GM12878 (cell line): ENCODE measurements around the gene ADGRG1. TPM values are rescaled to one million over a fixed set of nuclear protein-coding genes. Genes with fewer than 3 reads are reported as not detected.

ENCODE experiments used
- BACH1 ChIP-seq: fragments of 450-650 bp; IDR thresholded peaks from 2 replicates; pipeline ENCODE4 v1.6.1; 2017; ENCODE audit warnings: mild to moderate bottlenecking, borderline replicate concordance
- CHD1 ChIP-seq: IDR thresholded peaks from 2 replicates; pipeline ENCODE4 v1.6.1; 2012; ENCODE audit warnings: low read depth, low read length, improper control_type of control experiment
- CTCF ChIP-seq, 3 experiments: IDR thresholded peaks in 2 of 3; conservative IDR thresholded peaks in 1 of 3; 2 replicates each; pipeline ENCODE4 v1.5.1; 2011; ENCODE audit warnings: low read depth in 3 of 3, low read length in 3 of 3, mild to moderate bottlenecking in 3 of 3, control low read depth in 2 of 3, moderate library complexity in 2 of 3, inconsistent platforms in 1 of 3, mixed read lengths in 1 of 3; ENCODE audit not compliant: control insufficient read depth in 2 of 3, insufficient read depth in 1 of 3; ENCODE audit errors: extremely low read depth in 1 of 3
- GATAD2B ChIP-seq: fragments of 450-650 bp; conservative IDR thresholded peaks from 2 replicates; pipeline ENCODE4 v1.6.1; 2017; ENCODE audit warnings: low read depth, mild to moderate bottlenecking, moderate library complexity
- IRF4 ChIP-seq: IDR thresholded peaks from 2 replicates; pipeline ENCODE4 v1.6.1; 2011; ENCODE audit warnings: low read depth, low read length
- PRDM15 ChIP-seq: fragments of 450-650 bp; formaldehyde crosslinking; IDR thresholded peaks from 2 replicates; pipeline ENCODE4 v1.4.0; 2020; ENCODE audit warnings: mild to moderate bottlenecking, moderate library complexity
- SUPT20H ChIP-seq: IDR thresholded peaks from 2 replicates; pipeline ENCODE4 v1.6.1; 2011; ENCODE audit warnings: low read depth, mild to moderate bottlenecking, low read length, moderate library complexity, borderline replicate concordance; ENCODE audit not compliant: control insufficient read depth
- TCF12 ChIP-seq: IDR thresholded peaks from 2 replicates; pipeline ENCODE4 v1.6.1; 2011; ENCODE audit warnings: low read depth, mild to moderate bottlenecking, low read length
- YY1 ChIP-seq: IDR thresholded peaks from 2 replicates; pipeline ENCODE4 v1.6.1; 2011; ENCODE audit warnings: low read depth, mild to moderate bottlenecking, low read length
- polyA plus RNA-seq, 11 experiments: library from polyadenylated mRNA; depleted of rRNA in 4 of 11; unstranded in 6 of 11; stranded (reverse) in 5 of 11; fragments of >200 nt; fragmentation: Nextera tagmentation in 4 of 11; fragmentation: Illumina TruSeq in 1 of 11; extraction: Ambion mirVana in 4 of 11; extraction: Trizol in 1 of 11; gene quantifications; 1 replicate in 1 of 11; 2 replicates in 10 of 11; pipeline versions ENCODE4 v1.2.1 to v1.2.3, GENCODE V29; 2011 to 2016; ENCODE audit warnings: inconsistent platforms in 2 of 11, missing spikeins in 2 of 11, low read depth in 1 of 11
- total RNA-seq, 4 experiments: library from RNA; depleted of rRNA in 3 of 4; stranded (reverse); fragments of >200 nt in 3 of 4; fragmentation: Illumina TruSeq in 1 of 4; extraction: Trizol in 1 of 4; gene quantifications; 2 replicates each; pipeline versions ENCODE4 v1.2.1 to v1.2.3, GENCODE V29; 2013 to 2021

Gene ADGRG1
- total and polyA plus RNA-seq, 10 of the 15 experiments (the other 5 are each of a cell fraction or from before 2014, with no cell fraction given): 0.07 to 2.0 (median 0.75) TPM

- TF ChIP-seq PRDM15 (CRISPR knock-in tag) (no peak), GATAD2B (no peak), IRF4 (no peak), BACH1 (no peak), CTCF (IDR thresholded peaks at IDR 0.05 in 2 of 3, conservative IDR thresholded peaks at IDR 0.05 in 1 of 3; ENCODE audit: control insufficient read depth in 2 of 3, extremely low read depth in 1 of 3, insufficient read depth in 1 of 3, low read depth in 3 of 3, low read length in 3 of 3) (no peak), YY1 (no peak), TCF12 (no peak), CHD1 (no peak), SUPT20H (no peak)
These were observed 56.4 kb downstream of the ADGRG1 start (continued) for GRCh38 chr16:57684626-57685358.
